A673 (cell line): Measurements from ENCODE around the gene KCTD4.

ENCODE experiments used
- CTCF ChIP-seq: fragments of 300-800, 200-600 bp; sonication (generic); conservative IDR thresholded peaks from 2 replicates; pipeline ENCODE4 v1.5.1; 2017; ENCODE audit warnings: low read depth, mild to moderate bottlenecking, antibody characterized with exemption, low read length, moderate library complexity, mixed read lengths
- EZH2 ChIP-seq: fragments of 200-600 bp; sonication (generic); IDR thresholded peaks from 2 replicates; pipeline ENCODE4 v1.6.1; 2017; ENCODE audit warnings: borderline replicate concordance, low read depth, mild to moderate bottlenecking, mixed read lengths, antibody characterized with exemption, low read length; ENCODE audit not compliant: poor library complexity, severe bottlenecking

- TF ChIP-seq EZH2 (no peak), CTCF (no peak)
These were observed 31.7 kb upstream of the KCTD4 start for GRCh38 chr13:45232591-45232990.
